ENCODE results near the gene CD44.

CD44 gene

DNA sequence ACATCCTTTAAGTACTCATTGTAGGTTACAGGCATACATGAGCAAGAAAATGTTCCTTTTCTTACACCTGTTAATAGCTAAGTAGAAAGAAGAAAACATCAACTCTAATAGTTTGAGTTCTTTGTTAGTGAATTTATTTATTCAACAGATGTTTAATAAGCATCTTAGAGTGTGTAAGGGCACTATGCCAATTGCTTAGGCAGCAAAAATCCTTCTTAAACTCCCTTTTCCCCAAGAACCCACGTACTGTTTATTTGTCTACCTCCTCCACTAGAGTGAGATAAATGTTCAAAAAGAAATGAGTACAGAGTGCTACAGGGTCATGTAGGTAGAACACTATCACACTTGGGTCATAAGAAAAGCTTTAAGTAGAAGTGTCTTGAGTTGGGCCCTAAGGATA lies 131.4 kb downstream of the CD44 start:
- DNase-seq (ENCODE audit: low read depth): no peak
- no peak overlapping the region for H3K4me3 ChIP-seq (ENCODE audit: low read length)
- TF ChIP-seq, protein P1, sequence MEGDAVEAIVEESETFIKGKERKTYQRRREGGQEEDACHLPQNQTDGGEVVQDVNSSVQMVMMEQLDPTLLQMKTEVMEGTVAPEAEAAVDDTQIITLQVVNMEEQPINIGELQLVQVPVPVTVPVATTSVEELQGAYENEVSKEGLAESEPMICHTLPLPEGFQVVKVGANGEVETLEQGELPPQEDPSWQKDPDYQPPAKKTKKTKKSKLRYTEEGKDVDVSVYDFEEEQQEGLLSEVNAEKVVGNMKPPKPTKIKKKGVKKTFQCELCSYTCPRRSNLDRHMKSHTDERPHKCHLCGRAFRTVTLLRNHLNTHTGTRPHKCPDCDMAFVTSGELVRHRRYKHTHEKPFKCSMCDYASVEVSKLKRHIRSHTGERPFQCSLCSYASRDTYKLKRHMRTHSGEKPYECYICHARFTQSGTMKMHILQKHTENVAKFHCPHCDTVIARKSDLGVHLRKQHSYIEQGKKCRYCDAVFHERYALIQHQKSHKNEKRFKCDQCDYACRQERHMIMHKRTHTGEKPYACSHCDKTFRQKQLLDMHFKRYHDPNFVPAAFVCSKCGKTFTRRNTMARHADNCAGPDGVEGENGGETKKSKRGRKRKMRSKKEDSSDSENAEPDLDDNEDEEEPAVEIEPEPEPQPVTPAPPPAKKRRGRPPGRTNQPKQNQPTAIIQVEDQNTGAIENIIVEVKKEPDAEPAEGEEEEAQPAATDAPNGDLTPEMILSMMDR (conservative IDR thresholded peaks at IDR 0.05; ENCODE audit: low read depth, low read length): no peak

DNA sequence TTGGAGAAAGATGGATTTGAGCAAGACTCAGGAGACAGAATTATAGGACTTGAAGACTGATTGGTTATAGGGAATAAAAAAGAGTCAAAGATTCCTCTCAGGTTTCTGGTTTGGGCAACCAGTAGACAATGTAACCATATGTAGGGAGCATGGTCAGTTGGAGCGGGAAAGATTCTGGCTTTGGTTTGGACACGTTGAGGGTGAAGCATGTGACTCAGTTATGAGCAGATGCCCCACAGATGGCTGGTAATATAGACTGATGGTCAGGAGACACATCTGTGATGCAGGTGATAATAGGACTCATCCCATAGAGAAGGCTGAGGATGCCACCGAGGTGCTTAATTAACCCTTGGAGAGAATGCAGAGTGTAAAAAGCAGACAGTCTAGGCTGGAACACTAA lies 132.1 kb downstream of the CD44 start:
- no peak overlapping the region for H3K4me3 ChIP-seq (ENCODE audit: low read length)
- no peak for DNase-seq (ENCODE audit: low read depth)
- TF ChIP-seq, protein P1 (conservative IDR thresholded peaks at IDR 0.05; ENCODE audit: low read depth, low read length): no peak

DNA sequence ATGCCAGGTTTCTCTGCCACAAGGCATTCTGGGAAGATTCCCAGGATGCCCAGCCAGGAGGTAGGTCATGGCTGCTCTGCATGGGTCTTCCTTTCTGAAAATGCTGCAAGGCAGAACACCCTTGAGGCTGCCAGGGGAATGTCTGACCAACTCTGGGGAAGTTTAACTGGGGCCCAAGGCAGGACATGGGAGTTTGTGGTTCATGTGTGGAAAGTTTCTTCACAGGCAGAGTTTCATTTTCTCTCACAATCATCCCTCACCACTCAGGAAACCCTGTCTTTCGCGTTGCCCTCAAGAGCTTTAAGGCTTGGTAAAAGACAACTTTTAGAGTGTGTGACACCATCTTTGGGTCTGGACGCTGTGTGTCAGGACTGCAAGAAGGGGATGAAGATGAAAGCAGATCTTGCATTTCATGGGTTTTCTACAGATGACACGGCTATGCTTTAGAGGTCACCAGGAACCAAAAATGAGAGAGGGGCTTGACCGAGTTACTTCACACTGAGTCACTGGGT lies 133.5 kb downstream of the CD44 start:
- no peak overlapping the region for H3K4me3 ChIP-seq (ENCODE audit: low read length)
- DNase-seq (ENCODE audit: low read depth): no peak
- TF ChIP-seq, protein P1 (conservative IDR thresholded peaks at IDR 0.05; ENCODE audit: low read depth, low read length): no peak

DNA sequence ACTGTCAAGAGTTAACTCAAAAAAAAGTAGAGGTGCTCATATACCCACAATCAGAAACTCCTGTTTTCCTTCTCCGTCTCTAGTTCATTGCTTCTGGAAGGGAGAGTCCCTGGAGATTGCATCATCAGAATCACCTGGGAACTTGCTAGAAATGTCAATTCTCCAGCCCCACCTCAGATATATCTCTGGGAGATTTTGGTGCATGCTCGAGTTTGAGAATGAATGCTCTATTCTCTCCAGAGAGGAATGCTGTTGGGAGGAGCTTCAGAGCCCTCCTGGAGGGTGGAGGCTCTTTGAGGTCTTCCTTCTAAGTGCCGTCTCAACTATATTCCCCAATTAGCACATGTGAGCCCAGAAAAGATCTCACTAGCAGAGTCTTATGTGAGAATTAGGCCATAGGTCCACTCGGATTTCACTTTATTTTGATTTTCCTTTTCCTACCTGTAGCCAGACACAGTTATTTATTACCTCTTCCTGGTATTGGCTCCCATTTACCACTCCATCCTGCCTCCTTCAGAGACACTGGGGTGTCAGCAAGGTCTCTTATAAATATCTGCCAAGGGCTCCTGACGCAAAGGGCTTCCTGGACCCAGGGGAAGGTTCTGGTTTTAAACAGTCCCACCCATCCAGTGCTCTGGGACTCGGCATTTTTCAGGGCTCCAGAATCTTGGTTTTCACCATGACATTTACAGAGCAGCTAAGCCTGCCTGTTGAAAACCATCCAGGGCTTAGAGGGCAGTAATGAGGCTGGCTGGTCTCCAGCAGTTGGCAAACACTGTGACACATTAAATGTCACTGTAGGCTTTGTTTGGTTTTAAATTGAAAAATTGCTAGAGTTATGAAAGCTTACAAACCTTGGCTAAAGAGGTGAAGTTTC lies 136.2 kb downstream of the CD44 start:
- no peak overlapping the region for H3K4me3 ChIP-seq (ENCODE audit: low read length)
- TF ChIP-seq, protein P1 (conservative IDR thresholded peaks at IDR 0.05; ENCODE audit: low read depth, low read length): peak; percentile 38
- DNase-seq (ENCODE audit: low read depth): peak; percentile 77

DNA sequence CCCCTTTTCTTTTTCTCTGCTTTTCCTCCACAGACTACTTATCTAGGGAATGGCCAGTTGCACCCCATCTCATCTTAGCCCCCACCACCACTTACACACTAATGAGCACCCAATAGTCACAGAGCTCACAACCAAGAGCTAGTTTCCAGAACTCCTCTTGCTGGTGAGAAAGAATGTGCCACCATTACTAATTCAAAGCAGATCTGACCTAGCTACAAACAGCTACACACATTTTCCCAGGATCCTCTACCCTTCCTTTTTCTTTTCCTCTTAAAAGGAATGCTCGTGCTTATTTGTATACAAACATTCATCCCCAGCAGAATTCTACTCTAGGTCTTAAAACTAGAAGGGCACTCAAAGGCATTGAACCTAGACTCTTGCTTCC lies 136.8 kb downstream of the CD44 start:
- no peak overlapping the region for H3K4me3 ChIP-seq (ENCODE audit: low read length)
- TF ChIP-seq, protein P1 (conservative IDR thresholded peaks at IDR 0.05; ENCODE audit: low read depth, low read length): no peak
- DNase-seq (ENCODE audit: low read depth): no peak

DNA sequence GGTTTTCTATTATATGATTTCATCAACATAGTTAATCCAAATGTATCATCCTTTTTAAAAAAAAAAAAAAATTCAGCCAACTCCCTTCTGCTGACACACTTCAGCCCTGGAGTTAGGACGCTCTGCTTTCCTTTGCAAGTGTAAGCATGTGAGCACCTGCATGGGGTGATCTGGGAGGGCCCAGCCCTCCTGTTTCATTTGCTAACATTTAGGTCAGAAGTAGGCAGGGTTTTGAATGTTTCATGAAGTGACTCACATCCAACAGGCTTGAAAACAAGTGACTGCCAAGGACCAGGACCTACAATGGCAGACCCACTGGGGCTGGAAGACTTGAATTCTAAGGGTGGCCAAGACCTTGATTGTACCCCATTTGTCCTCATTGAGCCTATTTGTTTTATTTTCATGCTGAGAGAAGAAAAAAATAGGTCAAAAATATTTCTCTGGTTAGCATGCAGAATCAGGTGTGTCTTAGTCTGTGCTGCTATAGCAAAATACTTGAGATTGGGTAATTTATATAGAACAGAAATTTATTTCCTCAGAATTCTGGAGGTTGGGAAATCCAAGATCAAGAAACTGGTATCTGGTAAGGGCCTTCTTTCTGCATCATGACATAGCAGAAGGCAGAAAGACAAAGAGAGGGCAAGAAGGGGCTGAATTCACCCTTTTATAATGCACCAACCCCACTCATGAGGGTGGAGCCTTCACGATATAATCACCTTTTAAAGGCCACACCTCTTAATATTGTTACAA lies 137.6 kb downstream of the CD44 start:
- TF ChIP-seq, protein P1 (conservative IDR thresholded peaks at IDR 0.05; ENCODE audit: low read depth, low read length): no peak
- no peak overlapping the region for H3K4me3 ChIP-seq (ENCODE audit: low read length)
- DNase-seq (ENCODE audit: low read depth): no peak
